Measurements from ENCODE around the gene SLC22A23.

The SLC22A23 gene

GRCh38 chr6:3415490-3415889 lies 41.4 kb downstream of the SLC22A23 start:
- no peak overlapping the region for H2BK120ac ChIP-seq (ENCODE audit: low read depth, low read length)
- H2BK5ac ChIP-seq (ENCODE audit: low read length) = no peak overlapping the region
- no peak for DNase-seq
- no peak overlapping the region for H2AK5ac ChIP-seq (ENCODE audit: low read length)
- H3K36me3 ChIP-seq (ENCODE audit: control insufficient read depth, insufficient read depth, low read length) = no peaks in the 10 kb centered on the region
- no peak overlapping the region for H4K8ac ChIP-seq (ENCODE audit: low read depth, low read length)
- H2BK15ac ChIP-seq (replicated peaks; ENCODE audit: low read depth) = no peak overlapping the region
- H3K4ac ChIP-seq (ENCODE audit: low read depth, low read length) = no peak overlapping the region
- H3K4me2 ChIP-seq (ENCODE audit: low read length) = no peak overlapping the region
- no peaks in the 10 kb centered on the region for H3K79me1 ChIP-seq (ENCODE audit: low read length)
- WGBS (ENCODE audit: extremely low coverage, insufficient coverage, low lambda C conversion rate) = no CpG with 5 or more reads among the region's 8 CpGs
- no peak overlapping the region for H3K4me3 ChIP-seq (ENCODE audit: low read length)
- H3K9ac ChIP-seq (ENCODE audit: low read length) = no peak overlapping the region
- no peaks in the 10 kb centered on the region for H3K79me2 ChIP-seq (ENCODE audit: control insufficient read depth, insufficient read depth, low read length)
- H3K56ac ChIP-seq (ENCODE audit: low read length) = no peak overlapping the region
- no peak overlapping the region for H4K5ac ChIP-seq (ENCODE audit: low read length)
- H3K23ac ChIP-seq (ENCODE audit: low read length) = no peak overlapping the region
- H3K18ac ChIP-seq (ENCODE audit: low read length) = no peak overlapping the region
- no peak overlapping the region for H3K27ac ChIP-seq (ENCODE audit: low read depth, low read length)
- peaks cover 6% of the 10 kb centered on the region for H3K4me1 ChIP-seq (ENCODE audit: control insufficient read depth, low read depth, low read length)
- H3K27me3 ChIP-seq (ENCODE audit: insufficient read depth, low read length, poor library complexity) = no peaks in the 10 kb centered on the region

DNA sequence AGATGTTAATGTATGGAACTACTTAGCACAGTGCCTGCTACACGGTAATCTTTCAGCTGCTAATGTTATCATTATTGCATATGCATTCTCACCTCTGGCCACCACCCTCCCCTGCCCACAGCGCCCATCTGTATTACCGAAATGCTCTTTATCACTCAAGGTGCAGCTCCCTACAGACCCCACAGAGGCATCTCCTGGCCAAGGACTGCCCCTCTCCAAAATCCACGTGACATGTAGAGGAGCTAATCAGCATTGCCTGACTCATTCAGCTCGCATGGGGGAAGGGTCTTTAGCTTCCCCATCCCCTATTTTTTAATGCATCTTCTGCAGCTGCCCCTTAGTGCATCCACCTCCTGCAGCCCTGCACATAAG lies 41.8 kb downstream of the SLC22A23 start:
- no peak overlapping the region for H3K4me2 ChIP-seq (ENCODE audit: low read length)
- no peak overlapping the region for H3K56ac ChIP-seq (ENCODE audit: low read length)
- no peak overlapping the region for H3K18ac ChIP-seq (ENCODE audit: low read length)
- no peak overlapping the region for H3K23ac ChIP-seq (ENCODE audit: low read length)
- no peak overlapping the region for H2BK120ac ChIP-seq (ENCODE audit: low read depth, low read length)
- peaks cover 8% of the 10 kb centered on the region for H3K4me1 ChIP-seq (ENCODE audit: control insufficient read depth, low read depth, low read length)
- H2AK5ac ChIP-seq (ENCODE audit: low read length) = no peak overlapping the region
- H4K8ac ChIP-seq (ENCODE audit: low read depth, low read length) = no peak overlapping the region
- no peak overlapping the region for H3K4me3 ChIP-seq (ENCODE audit: low read length)
- H4K5ac ChIP-seq (ENCODE audit: low read length) = no peak overlapping the region
- no peaks in the 10 kb centered on the region for H3K79me1 ChIP-seq (ENCODE audit: low read length)
- no peak overlapping the region for H3K9ac ChIP-seq (ENCODE audit: low read length)
- no peaks in the 10 kb centered on the region for H3K79me2 ChIP-seq (ENCODE audit: control insufficient read depth, insufficient read depth, low read length)
- no peak overlapping the region for H2BK5ac ChIP-seq (ENCODE audit: low read length)
- H3K4ac ChIP-seq (ENCODE audit: low read depth, low read length) = no peak overlapping the region
- H3K36me3 ChIP-seq (ENCODE audit: control insufficient read depth, insufficient read depth, low read length) = no peaks in the 10 kb centered on the region
- H2BK15ac ChIP-seq (replicated peaks; ENCODE audit: low read depth) = no peak overlapping the region
- DNase-seq = peak; percentile 66
- WGBS (ENCODE audit: extremely low coverage, insufficient coverage, low lambda C conversion rate) = no CpG with 5 or more reads among the region's 5 CpGs
- H3K27me3 ChIP-seq (ENCODE audit: insufficient read depth, low read length, poor library complexity) = no peaks in the 10 kb centered on the region
- H3K27ac ChIP-seq (ENCODE audit: low read depth, low read length) = no peak overlapping the region

- Histone ChIP-seq H3K27ac (ENCODE audit: low read depth, low read length) (no peak overlapping the region), H4K5ac (ENCODE audit: low read length) (no peak overlapping the region), H3K79me2 (ENCODE audit: control insufficient read depth, insufficient read depth, low read length) (no peaks in the 10 kb centered on the region), H3K18ac (ENCODE audit: low read length) (no peak overlapping the region), H2AK5ac (ENCODE audit: low read length) (no peak overlapping the region), H3K27me3 (ENCODE audit: insufficient read depth, low read length, poor library complexity) (no peaks in the 10 kb centered on the region), H3K4me3 (ENCODE audit: low read length) (no peak overlapping the region), H3K4ac (ENCODE audit: low read depth, low read length) (no peak overlapping the region), H3K36me3 (ENCODE audit: control insufficient read depth, insufficient read depth, low read length) (no peaks in the 10 kb centered on the region), H2BK15ac (replicated peaks; ENCODE audit: low read depth) (no peak overlapping the region), H4K8ac (ENCODE audit: low read depth, low read length) (no peak overlapping the region), H3K4me2 (ENCODE audit: low read length) (no peak overlapping the region), H3K56ac (ENCODE audit: low read length) (peak overlapping the region; percentile 39), H2BK120ac (ENCODE audit: low read depth, low read length) (no peak overlapping the region), H3K23ac (ENCODE audit: low read length) (no peak overlapping the region), H3K79me1 (ENCODE audit: low read length) (no peaks in the 10 kb centered on the region), H2BK5ac (ENCODE audit: low read length) (no peak overlapping the region), H3K4me1 (ENCODE audit: control insufficient read depth, low read depth, low read length) (peaks cover 10% of the 10 kb centered on the region), H3K9ac (ENCODE audit: low read length) (no peak overlapping the region)
- no CpG with 5 or more reads among the region's 11 CpGs for WGBS (ENCODE audit: extremely low coverage, insufficient coverage, low lambda C conversion rate)
- peak; percentile 79 for DNase-seq
These were observed 42.3 kb downstream of the SLC22A23 start for GRCh38 chr6:3414327-3415081.

DNA sequence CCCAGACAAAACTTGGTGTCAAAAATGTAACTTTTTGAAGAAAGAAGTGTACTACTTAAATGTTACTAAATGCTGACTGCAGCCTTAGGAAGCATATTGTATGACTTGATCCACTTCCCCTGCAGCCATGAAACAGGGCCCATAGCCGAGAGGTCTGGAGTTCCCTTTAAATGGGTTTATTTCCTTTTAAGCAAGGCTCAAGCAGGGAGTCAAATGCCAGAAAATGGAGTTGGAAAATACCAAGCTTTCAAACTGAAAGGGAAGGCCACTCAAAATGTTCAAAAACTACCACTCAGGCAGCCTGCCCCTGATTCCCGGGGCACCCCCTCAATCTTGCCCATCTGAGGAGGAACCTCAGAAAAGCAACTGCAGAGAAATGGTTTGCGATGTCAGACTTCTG lies 43.3 kb downstream of the SLC22A23 start:
- no CpG with 5 or more reads among the region's 3 CpGs for WGBS (ENCODE audit: extremely low coverage, insufficient coverage, low lambda C conversion rate)
- no peaks in the 10 kb centered on the region for H3K79me1 ChIP-seq (ENCODE audit: low read length)
- H4K5ac ChIP-seq (ENCODE audit: low read length) = no peak overlapping the region
- H2BK5ac ChIP-seq (ENCODE audit: low read length) = no peak overlapping the region
- H3K79me2 ChIP-seq (ENCODE audit: control insufficient read depth, insufficient read depth, low read length) = no peaks in the 10 kb centered on the region
- no peak overlapping the region for H4K8ac ChIP-seq (ENCODE audit: low read depth, low read length)
- no peak overlapping the region for H3K56ac ChIP-seq (ENCODE audit: low read length)
- no peak overlapping the region for H3K4me3 ChIP-seq (ENCODE audit: low read length)
- no peak overlapping the region for H3K4ac ChIP-seq (ENCODE audit: low read depth, low read length)
- no peak overlapping the region for H3K4me2 ChIP-seq (ENCODE audit: low read length)
- no peak overlapping the region for H2AK5ac ChIP-seq (ENCODE audit: low read length)
- H3K23ac ChIP-seq (ENCODE audit: low read length) = no peak overlapping the region
- H2BK15ac ChIP-seq (replicated peaks; ENCODE audit: low read depth) = no peak overlapping the region
- no peak for DNase-seq
- no peak overlapping the region for H3K18ac ChIP-seq (ENCODE audit: low read length)
- no peak overlapping the region for H2BK120ac ChIP-seq (ENCODE audit: low read depth, low read length)
- H3K9ac ChIP-seq (ENCODE audit: low read length) = no peak overlapping the region
- H3K4me1 ChIP-seq (ENCODE audit: control insufficient read depth, low read depth, low read length) = peaks cover 7% of the 10 kb centered on the region
- no peaks in the 10 kb centered on the region for H3K27me3 ChIP-seq (ENCODE audit: insufficient read depth, low read length, poor library complexity)
- no peak overlapping the region for H3K27ac ChIP-seq (ENCODE audit: low read depth, low read length)
- no peaks in the 10 kb centered on the region for H3K36me3 ChIP-seq (ENCODE audit: control insufficient read depth, insufficient read depth, low read length)

DNA sequence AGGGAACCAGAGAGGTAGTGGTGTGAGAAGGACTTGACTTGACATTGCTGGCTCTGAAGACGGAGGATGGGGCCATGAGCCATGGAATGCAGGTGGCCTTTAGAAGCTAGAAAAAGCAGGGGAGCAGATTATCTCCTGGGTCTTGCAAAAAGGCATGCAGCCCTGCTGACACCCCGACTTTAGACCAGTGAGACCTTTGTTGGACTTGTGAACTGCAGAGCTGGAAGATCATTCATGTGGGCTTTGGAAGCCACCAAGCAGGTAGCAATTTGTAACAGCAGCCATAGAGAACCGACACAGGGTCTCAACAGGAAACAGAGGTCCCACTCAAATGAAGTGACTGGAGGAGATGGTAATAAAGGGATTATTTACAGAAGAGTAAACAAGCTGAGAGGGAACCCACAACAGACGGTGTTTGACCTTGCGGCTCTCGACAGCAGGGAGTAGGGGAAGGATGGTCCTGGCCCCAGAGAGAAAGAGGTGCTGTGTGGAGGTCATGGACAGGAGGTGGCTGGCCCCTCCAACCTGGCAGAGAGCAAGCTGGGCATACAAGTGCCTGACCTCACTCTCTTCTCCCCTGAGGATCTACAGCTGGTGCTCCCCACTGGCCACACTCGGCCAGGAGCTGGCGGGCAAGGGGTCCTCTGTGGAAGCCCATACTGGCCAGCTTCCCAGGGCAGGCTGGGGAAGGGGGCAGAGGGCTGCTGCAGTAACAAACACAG lies 43.9 kb downstream of the SLC22A23 start:
- H3K9ac ChIP-seq (ENCODE audit: low read length) = no peak overlapping the region
- no peak overlapping the region for H4K8ac ChIP-seq (ENCODE audit: low read depth, low read length)
- no peak overlapping the region for H3K4ac ChIP-seq (ENCODE audit: low read depth, low read length)
- H3K4me3 ChIP-seq (ENCODE audit: low read length) = no peak overlapping the region
- no peaks in the 10 kb centered on the region for H3K79me1 ChIP-seq (ENCODE audit: low read length)
- H3K79me2 ChIP-seq (ENCODE audit: control insufficient read depth, insufficient read depth, low read length) = no peaks in the 10 kb centered on the region
- no peak overlapping the region for H3K56ac ChIP-seq (ENCODE audit: low read length)
- no peak overlapping the region for H4K5ac ChIP-seq (ENCODE audit: low read length)
- H3K36me3 ChIP-seq (ENCODE audit: control insufficient read depth, insufficient read depth, low read length) = no peaks in the 10 kb centered on the region
- no peak overlapping the region for H3K27ac ChIP-seq (ENCODE audit: low read depth, low read length)
- H3K27me3 ChIP-seq (ENCODE audit: insufficient read depth, low read length, poor library complexity) = no peaks in the 10 kb centered on the region
- H2BK120ac ChIP-seq (ENCODE audit: low read depth, low read length) = no peak overlapping the region
- no peak overlapping the region for H3K18ac ChIP-seq (ENCODE audit: low read length)
- H3K23ac ChIP-seq (ENCODE audit: low read length) = no peak overlapping the region
- WGBS (ENCODE audit: extremely low coverage, insufficient coverage, low lambda C conversion rate) = no CpG with 5 or more reads among the region's 8 CpGs
- no peak overlapping the region for H2BK15ac ChIP-seq (replicated peaks; ENCODE audit: low read depth)
- no peak overlapping the region for H2AK5ac ChIP-seq (ENCODE audit: low read length)
- H3K4me1 ChIP-seq (ENCODE audit: control insufficient read depth, low read depth, low read length) = peaks cover 7% of the 10 kb centered on the region
- H2BK5ac ChIP-seq (ENCODE audit: low read length) = no peak overlapping the region
- DNase-seq = no peak
- no peak overlapping the region for H3K4me2 ChIP-seq (ENCODE audit: low read length)
